DND-41 (cell line): ENCODE data around the gene ANKK1.

ENCODE experiments used
- CTCF ChIP-seq: IDR thresholded peaks from 2 replicates; pipeline ENCODE4 v1.5.1; 2012; ENCODE audit warnings: borderline replicate concordance, low read length, moderate library complexity, mild to moderate bottlenecking; ENCODE audit not compliant: poor library complexity, severe bottlenecking; ENCODE audit errors: extremely low read depth
- EZH2 ChIP-seq: IDR thresholded peaks from 3 replicates; pipeline ENCODE4 v1.6.1; 2012; ENCODE audit warnings: borderline replicate concordance, low read depth, mild to moderate bottlenecking, moderate library complexity, low read length, inconsistent platforms; ENCODE audit not compliant: severe bottlenecking

- TF ChIP-seq CTCF (no peak), EZH2 (no peak)
These were observed 9.6 kb downstream of the ANKK1 start for GRCh38 chr11:113397212-113397611.
